ENCODE data around the gene SLC30A1. TPM values are rescaled to one million over a fixed set of nuclear protein-coding genes. Genes with fewer than 3 reads are reported as not detected.

Gene SLC30A1
- total and polyA plus RNA-seq, 5 donors from 2014 or later, result 1.8 to 8.1 (median 3.7) TPM

DNA sequence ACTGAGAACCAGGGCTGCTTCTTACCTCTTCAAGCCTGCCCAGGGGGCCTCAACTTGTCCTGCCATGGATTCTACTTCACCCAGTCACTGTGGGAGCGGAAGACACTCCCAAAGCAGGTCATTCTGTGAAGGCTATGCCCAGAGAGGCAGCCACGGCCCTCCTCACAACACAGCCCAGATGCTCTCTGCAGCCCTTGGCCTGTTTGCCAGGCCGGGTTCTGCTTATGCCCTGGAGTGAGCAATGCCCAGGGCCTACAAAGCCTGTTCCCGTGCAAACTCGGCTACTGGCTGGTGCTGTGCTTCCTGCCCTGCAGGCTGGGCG lies 33.8 kb upstream of the SLC30A1 start:
- H3K27ac ChIP-seq (ENCODE audit: insufficient read depth, low read length, poor library complexity, severe bottlenecking), result no peak overlapping the region

GRCh38 chr1:211611818-211612217 lies 32.9 kb upstream of the SLC30A1 start:
- Histone ChIP-seq H3K27me3 (ENCODE audit: control insufficient read depth, insufficient read depth, low read length) (no peaks in the 10 kb centered on the region), H3K36me3 (ENCODE audit: control insufficient read depth, insufficient read depth, low read length) (no peaks in the 10 kb centered on the region), H3K4me1 (ENCODE audit: control insufficient read depth, insufficient read depth, low read length, poor library complexity, severe bottlenecking) (peaks cover 5% of the 10 kb centered on the region), H3K27ac (ENCODE audit: insufficient read depth, low read length, poor library complexity, severe bottlenecking) (no peak overlapping the region), H3K4me3 (ENCODE audit: low read depth, low read length) (no peak overlapping the region), H3K9me3 (ENCODE audit: control insufficient read depth in 2 of 2, low read length in 2 of 2) (no peaks in the 10 kb centered on the region)
- H3K27me3 Mint-ChIP-seq, result peaks cover 6% of the 10 kb centered on the region
- no peak overlapping the region for H3K4me3 Mint-ChIP-seq
- peaks cover 4 to 7% (median 6%) of the 10 kb centered on the region in 4 donors for H3K4me1 Mint-ChIP-seq
- H3K9me3 Mint-ChIP-seq, result no peaks in the 10 kb centered on the region
- ATAC-seq (ENCODE audit: low read depth in 2 of 2) (no peak), DNase-seq (no peak)
- no peaks in the 10 kb centered on the region for H3K36me3 Mint-ChIP-seq
- peak overlapping the region in 2 of 3 donors; percentile 21 to 48 for H3K27ac Mint-ChIP-seq

More for the DNA sequence above, 33.8 kb upstream of the SLC30A1 start:
- Histone ChIP-seq H3K36me3 (ENCODE audit: control insufficient read depth, insufficient read depth, low read length) (no peaks in the 10 kb centered on the region), H3K27me3 (ENCODE audit: control insufficient read depth, insufficient read depth, low read length) (no peaks in the 10 kb centered on the region), H3K9me3 (ENCODE audit: control insufficient read depth in 2 of 2, low read length in 2 of 2) (no peaks in the 10 kb centered on the region), H3K4me3 (ENCODE audit: low read depth, low read length) (no peak overlapping the region), H3K4me1 (ENCODE audit: control insufficient read depth, insufficient read depth, low read length, poor library complexity, severe bottlenecking) (no peaks in the 10 kb centered on the region)
- Mint-ChIP-seq H3K4me1 (peaks cover 0 to 2% (median 1%) of the 10 kb centered on the region in 4 donors), H3K4me3 (no peak overlapping the region), H3K9me3 (no peaks in the 10 kb centered on the region), H3K36me3 (no peaks in the 10 kb centered on the region), H3K27me3 (peaks cover 5% of the 10 kb centered on the region), H3K27ac (peak overlapping the region in 1 of 3 donors; percentile 40)
- no peak for DNase-seq
- ATAC-seq (ENCODE audit: low read depth in 2 of 2), result no peak

DNA sequence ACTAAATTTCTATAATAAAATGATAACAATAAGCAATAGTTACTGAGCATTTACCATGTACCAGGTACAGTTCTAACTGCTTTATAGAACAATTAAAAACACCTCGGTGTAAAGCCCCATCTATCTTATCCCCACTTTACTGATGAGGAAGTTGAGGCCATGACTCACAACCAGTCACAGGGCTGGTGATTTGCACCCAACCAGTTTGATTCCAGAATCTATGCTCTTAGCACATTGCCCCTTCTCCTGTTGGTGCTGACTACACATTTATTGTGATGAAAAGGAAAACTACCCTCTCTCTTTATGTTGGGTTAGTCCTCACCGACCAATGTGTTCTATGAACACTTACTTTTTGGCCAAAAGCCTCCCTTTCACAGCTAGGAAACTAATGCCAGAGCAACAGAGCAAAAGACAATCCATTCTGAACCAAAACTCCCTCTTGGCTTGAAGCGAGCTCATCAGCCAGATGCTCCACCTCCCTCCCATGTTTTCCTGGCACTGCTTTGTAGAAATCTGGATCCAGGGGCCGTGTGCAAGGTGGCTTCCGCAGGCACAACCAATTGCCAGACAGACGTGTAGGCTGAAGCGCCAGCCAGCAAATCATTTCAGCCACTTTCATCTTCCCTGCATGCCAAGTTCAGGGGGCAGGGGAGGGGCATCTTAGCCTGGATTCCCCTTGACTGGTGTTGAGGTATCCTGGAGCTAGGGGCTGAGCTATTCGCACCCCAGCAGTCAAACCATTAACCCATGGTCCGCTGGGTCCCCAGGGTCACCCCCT lies 32.0 kb upstream of the SLC30A1 start:
- peaks cover 8 to 16% (median 8%) of the 10 kb centered on the region in 4 donors for H3K4me1 Mint-ChIP-seq
- H3K27ac Mint-ChIP-seq, result no peak overlapping the region
- H3K36me3 Mint-ChIP-seq, result no peaks in the 10 kb centered on the region
- H3K4me3 Mint-ChIP-seq, result no peak overlapping the region
- H3K4me1 ChIP-seq (ENCODE audit: control insufficient read depth, insufficient read depth, low read length, poor library complexity, severe bottlenecking), result peaks cover 6% of the 10 kb centered on the region
- H3K9me3 ChIP-seq (ENCODE audit: control insufficient read depth in 2 of 2, low read length in 2 of 2), result no peaks in the 10 kb centered on the region
- H3K9me3 Mint-ChIP-seq, result no peaks in the 10 kb centered on the region
- no peaks in the 10 kb centered on the region for H3K36me3 ChIP-seq (ENCODE audit: control insufficient read depth, insufficient read depth, low read length)
- ATAC-seq (ENCODE audit: low read depth in 2 of 2), result no peak
- no peak overlapping the region for H3K27ac ChIP-seq (ENCODE audit: insufficient read depth, low read length, poor library complexity, severe bottlenecking)
- H3K4me3 ChIP-seq (ENCODE audit: low read depth, low read length), result no peak overlapping the region
- DNase-seq, result no peak
- H3K27me3 Mint-ChIP-seq, result peaks cover 6% of the 10 kb centered on the region
- no peaks in the 10 kb centered on the region for H3K27me3 ChIP-seq (ENCODE audit: control insufficient read depth, insufficient read depth, low read length)

GRCh38 chr1:211609120-211610024 lies 30.4 kb upstream of the SLC30A1 start:
- no peak for DNase-seq
- Histone ChIP-seq H3K36me3 (ENCODE audit: control insufficient read depth, insufficient read depth, low read length) (no peaks in the 10 kb centered on the region), H3K9me3 (ENCODE audit: control insufficient read depth in 2 of 2, low read length in 2 of 2) (no peaks in the 10 kb centered on the region), H3K4me3 (ENCODE audit: low read depth, low read length) (no peak overlapping the region), H3K27ac (ENCODE audit: insufficient read depth, low read length, poor library complexity, severe bottlenecking) (no peak overlapping the region), H3K4me1 (ENCODE audit: control insufficient read depth, insufficient read depth, low read length, poor library complexity, severe bottlenecking) (peaks cover 6% of the 10 kb centered on the region), H3K27me3 (ENCODE audit: control insufficient read depth, insufficient read depth, low read length) (no peaks in the 10 kb centered on the region)
- Mint-ChIP-seq H3K27me3 (peaks cover 11% of the 10 kb centered on the region), H3K27ac (no peak overlapping the region), H3K9me3 (no peaks in the 10 kb centered on the region), H3K4me3 (no peak overlapping the region), H3K36me3 (no peaks in the 10 kb centered on the region), H3K4me1 (peaks cover 8 to 25% (median 12%) of the 10 kb centered on the region in 4 donors)
- no peak for ATAC-seq (ENCODE audit: low read depth in 2 of 2)

DNA sequence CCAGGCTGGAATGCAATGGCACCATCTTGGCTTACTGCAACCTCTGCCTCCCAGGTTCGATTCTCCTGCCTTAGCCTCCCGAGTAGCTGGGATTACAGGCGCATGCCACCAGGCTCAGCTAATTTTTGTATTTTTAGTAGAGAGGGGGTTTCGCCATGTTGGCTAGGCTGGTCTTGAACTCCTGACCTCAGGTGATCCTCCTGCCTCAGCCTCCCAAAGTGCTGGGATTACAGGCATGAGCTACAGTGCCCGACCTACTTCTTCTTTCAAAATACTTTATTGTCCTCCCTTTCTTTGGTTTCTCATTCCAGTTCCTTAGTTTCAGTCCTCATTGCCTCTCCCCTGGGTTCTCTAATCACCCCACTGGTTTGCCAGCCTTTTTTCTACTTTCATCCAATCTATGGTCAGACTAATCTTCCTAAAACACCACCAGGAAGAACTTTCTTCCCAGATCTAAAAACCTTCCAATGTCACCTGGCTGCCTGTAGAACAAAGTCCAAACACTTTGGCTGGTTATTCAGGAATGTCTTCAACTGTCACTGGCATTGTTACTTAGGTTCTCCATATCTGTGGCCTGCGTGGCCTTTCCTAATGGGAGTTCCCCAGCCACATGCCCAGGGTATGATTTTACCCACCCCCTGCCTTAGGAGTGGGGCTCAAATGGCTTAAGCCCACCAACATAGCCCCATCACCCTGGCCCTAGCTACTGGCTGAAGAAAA lies 29.0 kb upstream of the SLC30A1 start:
- Histone ChIP-seq H3K4me1 (ENCODE audit: control insufficient read depth, insufficient read depth, low read length, poor library complexity, severe bottlenecking) (peaks cover 6% of the 10 kb centered on the region), H3K27ac (ENCODE audit: insufficient read depth, low read length, poor library complexity, severe bottlenecking) (no peak overlapping the region)

GRCh38 chr1:211606914-211607753 lies 28.2 kb upstream of the SLC30A1 start:
- no peaks in the 10 kb centered on the region for H3K9me3 Mint-ChIP-seq
- H3K36me3 Mint-ChIP-seq, result no peaks in the 10 kb centered on the region
- H3K4me1 ChIP-seq (ENCODE audit: control insufficient read depth, insufficient read depth, low read length, poor library complexity, severe bottlenecking), result peaks cover 6% of the 10 kb centered on the region

More for the DNA sequence above, 29.0 kb upstream of the SLC30A1 start:
- Histone ChIP-seq H3K9me3 (ENCODE audit: control insufficient read depth in 2 of 2, low read length in 2 of 2) (no peaks in the 10 kb centered on the region), H3K36me3 (ENCODE audit: control insufficient read depth, insufficient read depth, low read length) (no peaks in the 10 kb centered on the region), H3K27me3 (ENCODE audit: control insufficient read depth, insufficient read depth, low read length) (no peaks in the 10 kb centered on the region), H3K4me3 (ENCODE audit: low read depth, low read length) (no peak overlapping the region)
- peaks cover 8 to 25% (median 12%) of the 10 kb centered on the region in 4 donors for H3K4me1 Mint-ChIP-seq
- H3K4me3 Mint-ChIP-seq, result peak overlapping the region in 2 of 4 donors; percentile 39 to 57
- ATAC-seq (ENCODE audit: low read depth in 2 of 2) (no peak), DNase-seq (no peak)
- peak overlapping the region in 2 of 3 donors; percentile 71 to 87 for H3K27ac Mint-ChIP-seq
- peaks cover 11% of the 10 kb centered on the region for H3K27me3 Mint-ChIP-seq
- no peaks in the 10 kb centered on the region for H3K36me3 Mint-ChIP-seq
- no peaks in the 10 kb centered on the region for H3K9me3 Mint-ChIP-seq

More at GRCh38 chr1:211606914-211607753, 28.2 kb upstream of the SLC30A1 start:
- Histone ChIP-seq H3K27ac (ENCODE audit: insufficient read depth, low read length, poor library complexity, severe bottlenecking) (peak overlapping the region; percentile 53), H3K27me3 (ENCODE audit: control insufficient read depth, insufficient read depth, low read length) (no peaks in the 10 kb centered on the region), H3K36me3 (ENCODE audit: control insufficient read depth, insufficient read depth, low read length) (no peaks in the 10 kb centered on the region), H3K4me3 (ENCODE audit: low read depth, low read length) (peak overlapping the region; percentile 59), H3K9me3 (ENCODE audit: control insufficient read depth in 2 of 2, low read length in 2 of 2) (no peaks in the 10 kb centered on the region)
- Mint-ChIP-seq H3K27ac (peak overlapping the region in 2 of 3 donors; percentile 87 to 92), H3K4me3 (peak overlapping the region; percentile 69 to 86 (median 84)), H3K4me1 (peaks cover 8 to 25% (median 12%) of the 10 kb centered on the region in 4 donors), H3K27me3 (peaks cover 11% of the 10 kb centered on the region)
- peak; percentile 56 to 61 for ATAC-seq (ENCODE audit: low read depth in 2 of 2)
- DNase-seq, result peak in 2 of 3 donors; percentile 14 to 73

Data from CD4-positive, CD25-positive, alpha-beta regulatory T cell (primary cell).